HG02610 (cell line): Measurements from ENCODE around the gene GPC6.
A peak's percentile ranks its signal among the peaks of the same experiment; 100 is the strongest.

Experiments used
- ATAC-seq: cut with Tn5 transposase; IDR thresholded peaks from one replicate; pipeline ENCODE4 v1.9.1; 2021; ENCODE audit warnings: mild to moderate bottlenecking, moderate library complexity; ENCODE audit not compliant: unreplicated experiment

Gene GPC6

GRCh38 chr13:93767180-93767916, 540.7 kb downstream of the GPC6 start:
- ATAC-seq, result no peak

- ATAC-seq, result no peak
These were observed 541.4 kb downstream of the GPC6 start for GRCh38 chr13:93767917-93768409.

- no peak for ATAC-seq
These were observed 542.5 kb downstream of the GPC6 start for GRCh38 chr13:93769101-93769500.

GRCh38 chr13:93769607-93770006, 543.0 kb downstream of the GPC6 start:
- ATAC-seq, result no peak

- no peak for ATAC-seq
These were observed 544.6 kb downstream of the GPC6 start for GRCh38 chr13:93771227-93771626.

GRCh38 chr13:93771782-93772181, 545.2 kb downstream of the GPC6 start:
- ATAC-seq, result no peak

GRCh38 chr13:93774506-93774905, 547.9 kb downstream of the GPC6 start:
- no peak for ATAC-seq

GRCh38 chr13:93775027-93775426, 548.4 kb downstream of the GPC6 start:
- ATAC-seq, result no peak

- ATAC-seq, result no peak
These were observed 549.0 kb downstream of the GPC6 start for GRCh38 chr13:93775507-93776108.

- no peak for ATAC-seq
These were observed 550.3 kb downstream of the GPC6 start for GRCh38 chr13:93776936-93777335.

GRCh38 chr13:93777504-93777903, 550.9 kb downstream of the GPC6 start:
- ATAC-seq, result no peak

GRCh38 chr13:93778548-93778947, 551.9 kb downstream of the GPC6 start:
- no peak for ATAC-seq

- no peak for ATAC-seq
These were observed 557.6 kb downstream of the GPC6 start for GRCh38 chr13:93784191-93784590.

- ATAC-seq, result no peak
These were observed 560.4 kb downstream of the GPC6 start for GRCh38 chr13:93786846-93787489.

- ATAC-seq, result no peak
These were observed 561.8 kb downstream of the GPC6 start for GRCh38 chr13:93788456-93788855.

GRCh38 chr13:93789058-93789457, 562.5 kb downstream of the GPC6 start:
- peak; percentile 69 for ATAC-seq

GRCh38 chr13:93794197-93794885, 567.7 kb downstream of the GPC6 start:
- ATAC-seq, result peak; percentile 91

GRCh38 chr13:93797463-93797862, 570.9 kb downstream of the GPC6 start:
- ATAC-seq, result peak; percentile 77

- ATAC-seq, result no peak
These were observed 573.7 kb downstream of the GPC6 start for GRCh38 chr13:93800342-93800741.

- ATAC-seq, result no peak
These were observed 579.1 kb downstream of the GPC6 start for GRCh38 chr13:93805736-93806135.

- ATAC-seq, result no peak
These were observed 580.3 kb downstream of the GPC6 start for GRCh38 chr13:93806861-93807260.
